SK-MEL-5 (cell line): ENCODE measurements around the gene TADA2B. TPM values are rescaled to one million over a fixed set of nuclear protein-coding genes. Genes with fewer than 3 reads are reported as not detected.

Experiments used
- total RNA-seq: library from RNA; depleted of rRNA; stranded (reverse); fragments of >200 nt; shearing (Covaris generic); gene quantifications from 2 replicates; pipeline ENCODE4 v1.2.3, GENCODE V29; 2014; rRNA removed

TADA2B gene
- total RNA-seq, 1 experiment from 2014 or later = 9.6 TPM

Other genes starting within 250 kb of the TADA2B start
- gene TBC1D14, start 133.5 kb upstream of the TADA2B start, total RNA-seq = 142 and 153 TPM in 2 replicates
- gene GRPEL1, start 24.7 kb downstream of the TADA2B start, total RNA-seq = 69.6 and 70.6 TPM in 2 replicates
- gene SORCS2, start 149.2 kb downstream of the TADA2B start, total RNA-seq = not detected in 2 replicates